Lower leg skin (tissue), 4 donors: Measurements from ENCODE around the gene MYO18A. TPM values are rescaled to one million over a fixed set of nuclear protein-coding genes. Genes with fewer than 3 reads are reported as not detected.

ENCODE experiments used
- DNase-seq, 2 donors: peaks; one replicate each; pipeline ENCODE4 v3.0.0-alpha.2; 2019; ENCODE audit warnings: low spot score in 2 of 2
- H3K4me3 ChIP-seq: fragments of 200-600 bp; sonication (generic); 2 replicates; pipeline ENCODE4 v1.5.1; 2017; ENCODE audit warnings: mild to moderate bottlenecking, low read depth; ENCODE audit not compliant: poor library complexity, severe bottlenecking
- POLR2A ChIP-seq, 2 donors: fragments of 450-650 bp; IDR thresholded peaks; one replicate each; pipeline ENCODE4 v1.6.1; 2016 to 2017; ENCODE audit warnings: antibody characterized with exemption in 2 of 2, mild to moderate bottlenecking in 1 of 2, moderate library complexity in 1 of 2
- WGBS, 2 donors: methylation state at CpG; one replicate each; pipeline ENCODE4 v1.1.5; 2018; 5-methylcytosine and 5-hydroxymethylcytosine counted together
- intact Hi-C: fragments of 100-400 bp; cut with DNase I; formaldehyde crosslinking; loops from one replicate; pipeline ENCODE4 v1.15.0; 2023; ENCODE audit warnings: low total_unique reads
- total RNA-seq, 4 donors: library from RNA; depleted of rRNA; stranded (reverse); fragments of >200 nt; gene quantifications; one replicate each; pipeline ENCODE4 v1.1.0, GENCODE V29; 2016
- TF ChIP-seq, protein P1 (sequence below), 3 donors: fragments of 450-650 bp; IDR thresholded peaks; one replicate each; pipeline ENCODE4 v1.5.1; 2016; ENCODE audit warnings: antibody characterized with exemption in 3 of 3, mild to moderate bottlenecking in 3 of 3, moderate library complexity in 2 of 3

MYO18A gene
- total RNA-seq, 4 donors from 2014 or later = 87.3 to 123 (median 94.0) TPM

DNA sequence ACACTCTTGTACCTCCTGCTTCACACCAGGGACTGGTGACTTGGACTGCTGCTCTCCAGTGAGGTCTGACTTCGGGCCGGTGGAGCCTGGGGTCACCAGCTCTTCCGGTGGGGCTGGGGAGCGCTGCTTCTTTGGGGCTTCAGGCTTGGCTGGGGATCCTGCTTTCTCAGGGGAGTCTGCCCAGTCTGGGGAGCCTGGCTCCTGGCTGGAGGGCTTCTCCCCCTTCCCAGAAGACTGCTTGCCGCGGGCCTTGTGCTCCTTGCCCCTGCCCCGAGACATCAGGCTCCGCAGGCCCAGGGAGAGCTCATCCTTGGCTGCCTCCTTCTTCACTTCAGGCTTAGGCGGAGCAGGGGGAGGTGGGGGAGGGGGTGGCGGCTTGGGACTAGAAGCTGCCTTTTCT, 52.4 kb downstream of the MYO18A start:
- WGBS, 2 donors = 96% methylated on average over 4 to 10 of the region's 10 CpGs

DNA sequence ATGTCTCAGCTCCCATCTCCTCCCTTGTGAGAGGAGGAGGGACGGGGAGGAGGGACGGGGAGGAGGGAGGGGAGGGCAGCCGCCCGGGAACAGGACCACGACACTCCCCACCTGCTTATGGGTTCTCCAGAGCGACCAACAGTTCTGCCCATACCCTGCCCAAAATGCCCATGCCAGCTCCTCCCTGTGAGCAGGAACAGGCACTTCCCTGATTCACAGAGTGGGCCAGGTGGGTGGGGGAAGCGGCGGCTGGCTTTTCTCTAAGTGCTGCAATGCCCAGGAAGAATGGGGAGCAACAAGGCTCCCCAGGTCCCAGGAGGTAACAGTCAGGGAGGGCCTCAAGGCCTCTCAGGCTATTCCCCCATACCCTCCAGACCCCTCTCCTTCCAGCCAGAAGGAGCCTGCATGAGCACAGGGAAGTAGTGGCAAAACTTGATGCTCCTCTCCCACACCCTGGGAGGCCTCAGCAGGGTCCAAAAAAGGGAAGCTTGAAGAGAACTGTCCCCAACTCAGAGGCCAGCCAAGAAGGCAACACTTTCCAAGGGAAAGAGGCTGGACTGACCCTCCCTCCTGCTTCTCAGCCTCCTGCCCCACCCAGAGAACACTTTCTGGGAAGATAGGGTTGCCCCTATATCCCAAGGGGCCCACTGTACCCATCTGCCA, 53.8 kb downstream of the MYO18A start:
- no peak overlapping the region for H3K4me3 ChIP-seq
- intact Hi-C loops = no loop called here
- TF ChIP-seq, protein P1, sequence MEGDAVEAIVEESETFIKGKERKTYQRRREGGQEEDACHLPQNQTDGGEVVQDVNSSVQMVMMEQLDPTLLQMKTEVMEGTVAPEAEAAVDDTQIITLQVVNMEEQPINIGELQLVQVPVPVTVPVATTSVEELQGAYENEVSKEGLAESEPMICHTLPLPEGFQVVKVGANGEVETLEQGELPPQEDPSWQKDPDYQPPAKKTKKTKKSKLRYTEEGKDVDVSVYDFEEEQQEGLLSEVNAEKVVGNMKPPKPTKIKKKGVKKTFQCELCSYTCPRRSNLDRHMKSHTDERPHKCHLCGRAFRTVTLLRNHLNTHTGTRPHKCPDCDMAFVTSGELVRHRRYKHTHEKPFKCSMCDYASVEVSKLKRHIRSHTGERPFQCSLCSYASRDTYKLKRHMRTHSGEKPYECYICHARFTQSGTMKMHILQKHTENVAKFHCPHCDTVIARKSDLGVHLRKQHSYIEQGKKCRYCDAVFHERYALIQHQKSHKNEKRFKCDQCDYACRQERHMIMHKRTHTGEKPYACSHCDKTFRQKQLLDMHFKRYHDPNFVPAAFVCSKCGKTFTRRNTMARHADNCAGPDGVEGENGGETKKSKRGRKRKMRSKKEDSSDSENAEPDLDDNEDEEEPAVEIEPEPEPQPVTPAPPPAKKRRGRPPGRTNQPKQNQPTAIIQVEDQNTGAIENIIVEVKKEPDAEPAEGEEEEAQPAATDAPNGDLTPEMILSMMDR (IDR thresholded peaks at IDR 0.05) = no peak
- TF ChIP-seq POLR2A (IDR thresholded peaks at IDR 0.05) = no peak
- DNase-seq = no peak
- 62 to 100% methylated on average over 2 to 8 of the region's 8 CpGs for WGBS, 2 donors

More for the DNA sequence above, 52.4 kb downstream of the MYO18A start:
- no peak for DNase-seq
- H3K4me3 ChIP-seq = no peak overlapping the region
- TF ChIP-seq, protein P1 (IDR thresholded peaks at IDR 0.05) = no peak
- TF ChIP-seq POLR2A (IDR thresholded peaks at IDR 0.05) = no peak
- intact Hi-C loops = no loop called here

DNA sequence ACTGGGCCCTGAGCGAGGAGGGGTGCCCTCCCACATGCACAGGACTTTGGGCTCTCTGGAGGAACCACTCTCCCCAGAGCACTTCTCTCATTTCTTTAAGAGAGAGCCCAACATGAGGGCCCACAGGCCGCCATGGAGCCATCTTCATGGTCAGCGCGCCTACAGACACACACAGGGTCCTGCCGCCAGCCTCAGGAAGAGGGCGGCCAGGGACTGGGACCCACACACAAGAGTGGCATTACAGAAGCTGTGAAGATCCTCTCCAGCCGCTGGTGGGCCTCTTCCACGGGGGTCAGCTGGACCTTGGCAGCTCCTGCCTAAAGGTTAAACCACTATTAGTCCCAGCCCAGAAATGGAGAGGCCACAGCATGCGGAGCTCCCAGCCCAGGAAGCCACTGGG, 54.5 kb downstream of the MYO18A start:
- DNase-seq = no peak
- TF ChIP-seq, protein P1 (IDR thresholded peaks at IDR 0.05) = no peak
- TF ChIP-seq POLR2A (IDR thresholded peaks at IDR 0.05) = no peak
- no peak overlapping the region for H3K4me3 ChIP-seq
- intact Hi-C loops = no loop called here
- WGBS, 2 donors = 85 to 96% methylated on average over 9 of the region's 9 CpGs

DNA sequence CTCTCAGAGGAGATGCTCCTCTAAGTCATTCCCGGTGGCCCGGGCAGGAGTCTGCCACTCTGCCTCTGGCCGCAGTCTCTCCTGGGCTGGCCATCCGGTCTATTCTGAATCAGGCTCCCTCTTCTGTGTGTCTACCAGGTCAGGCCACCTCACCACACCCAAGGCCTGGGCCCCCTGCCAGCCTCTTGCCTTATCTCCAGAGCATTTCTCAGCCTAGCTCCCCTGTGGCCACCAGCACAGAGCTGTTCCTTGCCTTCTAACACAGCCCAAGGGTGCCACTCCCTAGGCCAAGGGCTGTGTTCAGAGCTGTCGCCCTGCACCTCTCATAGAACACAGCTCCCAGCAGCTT, 55.3 kb downstream of the MYO18A start:
- H3K4me3 ChIP-seq = no peak overlapping the region
- DNase-seq = no peak
- intact Hi-C loops = no loop called here
- 73 to 86% methylated on average over 4 to 5 of the region's 5 CpGs for WGBS, 2 donors
- TF ChIP-seq, protein P1 (IDR thresholded peaks at IDR 0.05) = no peak
- TF ChIP-seq POLR2A (IDR thresholded peaks at IDR 0.05) = no peak

DNA sequence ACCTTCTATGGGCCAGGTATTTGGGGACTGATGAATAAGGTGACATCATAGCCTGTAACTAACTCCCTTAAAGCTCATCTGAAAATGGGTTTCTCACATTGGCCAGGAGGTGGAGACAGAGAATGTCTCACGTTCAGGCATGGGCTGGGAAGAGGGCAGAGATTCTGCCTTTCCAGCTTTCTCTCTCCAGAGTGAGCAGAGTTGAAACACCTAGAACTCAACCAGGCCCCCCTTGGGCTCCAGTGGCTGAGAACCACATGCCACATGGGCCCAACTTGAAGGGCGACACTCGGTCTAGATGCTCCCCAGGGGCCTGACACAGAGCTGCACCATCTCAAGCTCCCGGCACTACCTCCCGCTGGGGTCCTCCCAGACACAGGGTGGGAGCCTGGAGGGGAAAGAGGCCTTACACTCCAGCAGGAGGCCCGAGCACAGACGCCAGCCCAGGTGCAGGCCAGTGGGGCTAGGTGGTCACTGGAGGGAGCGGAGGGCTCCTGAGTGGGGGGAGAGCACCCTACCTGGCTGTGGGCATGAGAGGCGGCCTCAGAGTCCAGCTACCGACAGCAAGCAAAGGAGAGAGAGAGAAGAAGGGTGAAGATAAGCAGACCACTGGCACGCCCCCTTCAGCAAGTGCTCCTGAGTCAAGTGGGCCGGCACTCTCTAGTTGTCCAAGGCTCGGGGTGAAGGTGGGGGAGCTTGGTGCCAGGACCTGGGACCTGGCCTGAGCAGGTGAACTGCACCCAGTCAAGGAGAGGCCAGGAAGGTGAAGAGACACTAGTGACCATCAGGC, 55.9 kb downstream of the MYO18A start:
- no peak overlapping the region for H3K4me3 ChIP-seq
- DNase-seq = no peak
- intact Hi-C loops = no loop called here
- WGBS, 2 donors = 72 to 73% methylated on average over 13 of the region's 13 CpGs
- TF ChIP-seq POLR2A (IDR thresholded peaks at IDR 0.05) = no peak
- TF ChIP-seq, protein P1 (IDR thresholded peaks at IDR 0.05) = no peak
